ENCODE measurements around the gene TAF8. TPM values are rescaled to one million over a fixed set of nuclear protein-coding genes. Genes with fewer than 3 reads are reported as not detected.

The TAF8 gene
- polyA plus RNA-seq, 3 donors = 13.1 to 24.7 (median 16.6) TPM

GRCh38 chr6:42029881-42030280 lies 20.4 kb upstream of the TAF8 start:
- Mint-ChIP-seq H3K27me3 (ENCODE audit: low read depth in 3 of 3) (no peaks in the 10 kb centered on the region), H3K36me3 (peaks cover 2 to 4% of the 10 kb centered on the region in 2 donors), H3K4me3 (no peak overlapping the region), H3K9me3 (peaks cover 0 to 4% (median 0%) of the 10 kb centered on the region in 7 donors), H3K27ac (peak overlapping the region in 5 of 7 donors; percentile 9 to 82 (median 47)), H3K4me1 (peaks cover 82% of the 10 kb centered on the region)
- no peak overlapping the region for H3K4me2 ChIP-seq (replicated peaks; ENCODE audit: extremely low read depth, low read length, poor library complexity, severe bottlenecking)
- WGBS (ENCODE audit: insufficient coverage) = 93% methylated on average over 3 of the region's 3 CpGs
- no peak overlapping the region for H2AFZ ChIP-seq (ENCODE audit: insufficient read depth, low read depth, low read length, poor library complexity, severe bottlenecking)
- H3K36me3 ChIP-seq (replicated peaks in 1 of 2; ENCODE audit: control insufficient read depth in 1 of 2, insufficient read depth in 2 of 2, low read length in 2 of 2) = no peaks in the 10 kb centered on the region
- H3K27ac ChIP-seq (ENCODE audit: low read depth in 1 of 2, low read length in 2 of 2) = peak overlapping the region in 1 of 2 donors; percentile 86
- intact Hi-C loops (cut with micrococcal nuclease) = loop anchor here (5.0 kb wide), 2 partner anchors 63 to 93 kb away; no protein-coding TSS in a partner anchor
- no peak for DNase-seq
- TF ChIP-seq CTCF (IDR thresholded peaks at IDR 0.05) = no peak
- peaks cover 80% of the 10 kb centered on the region in 2 donors for H3K4me1 ChIP-seq (ENCODE audit: control insufficient read depth in 1 of 2, insufficient read depth in 2 of 2, low read length in 2 of 2)
- H3K9me3 ChIP-seq (replicated peaks in 1 of 2; ENCODE audit: control insufficient read depth in 1 of 2, insufficient read depth in 1 of 2, low read length in 2 of 2) = no peaks in the 10 kb centered on the region
- peaks cover 4% of the 10 kb centered on the region for H3K79me2 ChIP-seq (ENCODE audit: insufficient read depth, low read length)
- H3K4me3 ChIP-seq (replicated peaks in 1 of 3; ENCODE audit: low read depth in 2 of 3, low read length in 3 of 3) = no peak overlapping the region
- H3K9ac ChIP-seq (ENCODE audit: insufficient read depth, low read length, poor library complexity, severe bottlenecking) = no peak overlapping the region
- no peaks in the 10 kb centered on the region for H3K27me3 ChIP-seq (ENCODE audit: control insufficient read depth in 2 of 2, insufficient read depth in 2 of 2, low read length in 2 of 2)
- peaks cover 9% of the 10 kb centered on the region for H4K20me1 ChIP-seq (ENCODE audit: insufficient read depth, low read length)

- Histone ChIP-seq H3K9ac (ENCODE audit: insufficient read depth, low read length, poor library complexity, severe bottlenecking) (peak overlapping the region; percentile 20), H3K4me1 (ENCODE audit: control insufficient read depth in 1 of 2, insufficient read depth in 2 of 2, low read length in 2 of 2) (peaks cover 70% of the 10 kb centered on the region in 2 donors), H3K4me3 (replicated peaks in 1 of 3; ENCODE audit: low read depth in 2 of 3, low read length in 3 of 3) (peak overlapping the region in 1 of 3 experiments; percentile 35), H2AFZ (ENCODE audit: insufficient read depth, low read depth, low read length, poor library complexity, severe bottlenecking) (peak overlapping the region; percentile 61), H3K27me3 (ENCODE audit: control insufficient read depth in 2 of 2, insufficient read depth in 2 of 2, low read length in 2 of 2) (no peaks in the 10 kb centered on the region), H3K9me3 (replicated peaks in 1 of 2; ENCODE audit: control insufficient read depth in 1 of 2, insufficient read depth in 1 of 2, low read length in 2 of 2) (no peaks in the 10 kb centered on the region), H3K27ac (ENCODE audit: low read depth in 1 of 2, low read length in 2 of 2) (peak overlapping the region in 1 of 2 donors; percentile 55), H3K79me2 (ENCODE audit: insufficient read depth, low read length) (peaks cover 4% of the 10 kb centered on the region), H4K20me1 (ENCODE audit: insufficient read depth, low read length) (peaks cover 9% of the 10 kb centered on the region), H3K4me2 (replicated peaks; ENCODE audit: extremely low read depth, low read length, poor library complexity, severe bottlenecking) (peak overlapping the region; percentile 49), H3K36me3 (replicated peaks in 1 of 2; ENCODE audit: control insufficient read depth in 1 of 2, insufficient read depth in 2 of 2, low read length in 2 of 2) (no peaks in the 10 kb centered on the region)
- H3K9me3 Mint-ChIP-seq = peaks cover 0 to 4% (median 0%) of the 10 kb centered on the region in 7 donors
- H3K27ac Mint-ChIP-seq = peak overlapping the region; percentile 53 to 86 (median 77)
- intact Hi-C loops (cut with micrococcal nuclease) = no loop called here
- peaks cover 0 to 2% (median 2%) of the 10 kb centered on the region in 3 donors for H3K27me3 Mint-ChIP-seq (ENCODE audit: low read depth in 3 of 3)
- peak overlapping the region; percentile 37 to 67 for H3K4me3 Mint-ChIP-seq
- DNase-seq = peak in 1 of 3 donors; percentile 36
- peaks cover 76% of the 10 kb centered on the region for H3K4me1 Mint-ChIP-seq
- WGBS (ENCODE audit: insufficient coverage) = 38% methylated on average over 11 of the region's 14 CpGs
- TF ChIP-seq CTCF (IDR thresholded peaks at IDR 0.05) = no peak
- peaks cover 2 to 4% of the 10 kb centered on the region in 2 donors for H3K36me3 Mint-ChIP-seq
These were observed 19.5 kb upstream of the TAF8 start for GRCh38 chr6:42030585-42031506.

All from CD14-positive monocyte (primary cell).